HG03103 (cell line): Measurements from ENCODE around the gene LMCD1.

ENCODE experiments used
- ATAC-seq: cut with Tn5 transposase; IDR thresholded peaks from one replicate; pipeline ENCODE4 v1.9.1; 2021; ENCODE audit warnings: low read depth; ENCODE audit not compliant: unreplicated experiment

Gene LMCD1

GRCh38 chr3:8503871-8504610, 2.4 kb downstream of the LMCD1 start:
- no peak for ATAC-seq

- no peak for ATAC-seq
These were observed 3.0 kb downstream of the LMCD1 start for GRCh38 chr3:8504611-8504973.

GRCh38 chr3:8505621-8506020, 4.0 kb downstream of the LMCD1 start:
- ATAC-seq, result no peak

GRCh38 chr3:8506571-8507061, 5.0 kb downstream of the LMCD1 start:
- no peak for ATAC-seq

- ATAC-seq, result no peak
These were observed 5.9 kb downstream of the LMCD1 start for GRCh38 chr3:8507496-8507895.

- no peak for ATAC-seq
These were observed 8.3 kb downstream of the LMCD1 start for GRCh38 chr3:8509961-8510360.

- no peak for ATAC-seq
These were observed 10.6 kb downstream of the LMCD1 start for GRCh38 chr3:8512234-8512633.

GRCh38 chr3:8516047-8516661, 14.5 kb downstream of the LMCD1 start:
- ATAC-seq, result no peak

- ATAC-seq, result no peak
These were observed 15.2 kb downstream of the LMCD1 start for GRCh38 chr3:8516783-8517182.

- ATAC-seq, result no peak
These were observed 15.9 kb downstream of the LMCD1 start for GRCh38 chr3:8517487-8517886.

- ATAC-seq, result no peak
These were observed 16.5 kb downstream of the LMCD1 start for GRCh38 chr3:8518138-8518537.

GRCh38 chr3:8519156-8519555, 17.5 kb downstream of the LMCD1 start:
- no peak for ATAC-seq

- no peak for ATAC-seq
These were observed 18.3 kb downstream of the LMCD1 start for GRCh38 chr3:8519774-8520448.

- ATAC-seq, result no peak
These were observed 19.3 kb downstream of the LMCD1 start for GRCh38 chr3:8520816-8521403.

- ATAC-seq, result no peak
These were observed 21.4 kb downstream of the LMCD1 start for GRCh38 chr3:8523041-8523440.

- no peak for ATAC-seq
These were observed 22.6 kb downstream of the LMCD1 start for GRCh38 chr3:8524249-8524648.

- no peak for ATAC-seq
These were observed 23.2 kb downstream of the LMCD1 start for GRCh38 chr3:8524656-8525399.

GRCh38 chr3:8525893-8526292, 24.3 kb downstream of the LMCD1 start:
- ATAC-seq, result no peak

GRCh38 chr3:8529181-8529637, 27.6 kb downstream of the LMCD1 start:
- no peak for ATAC-seq

GRCh38 chr3:8529738-8530525, 28.3 kb downstream of the LMCD1 start:
- no peak for ATAC-seq
